Measurements from ENCODE around the gene KASH5. TPM values are rescaled to one million over a fixed set of nuclear protein-coding genes. Genes with fewer than 3 reads are reported as not detected.
A peak's percentile ranks its signal among the peaks of the same experiment; 100 is the strongest.

The KASH5 gene
- total RNA-seq, 1 experiment from 2014 or later: not detected

DNA sequence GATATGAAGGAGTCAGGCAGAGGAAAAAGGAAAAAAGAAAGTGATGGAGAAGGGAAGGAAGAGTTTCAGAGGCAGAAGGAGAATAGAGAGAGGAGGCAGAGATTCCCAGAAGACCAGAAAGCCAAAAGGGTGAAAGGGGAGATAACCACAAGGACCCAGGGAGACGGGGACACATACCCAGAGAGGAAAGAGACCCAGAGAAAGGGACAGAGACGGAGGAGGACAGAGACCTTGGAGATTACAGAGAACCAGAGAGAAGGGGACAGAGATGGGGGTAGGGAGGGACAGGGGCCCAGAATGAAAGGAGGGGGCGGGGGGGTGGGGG, 33.8 kb downstream of the KASH5 start:
- CTCF ChIA-PET: no interaction called here
- intact Hi-C loops (cut with micrococcal nuclease; ENCODE audit: unreplicated experiment): no loop called here
- peaks cover 5% of the 10 kb centered on the region for H3K36me3 Mint-ChIP-seq (ENCODE audit: insufficient read depth, unreplicated experiment)
- H3K4me3 Mint-ChIP-seq (ENCODE audit: low read depth, unreplicated experiment): no peak overlapping the region
- peaks cover 100% of the 10 kb centered on the region for H3K27me3 Mint-ChIP-seq (ENCODE audit: unreplicated experiment)
- peaks cover 35% of the 10 kb centered on the region for H3K4me1 Mint-ChIP-seq (ENCODE audit: low read depth, unreplicated experiment)
- H3K27ac Mint-ChIP-seq (ENCODE audit: unreplicated experiment): no peak overlapping the region
- TF ChIP-seq, protein P1, sequence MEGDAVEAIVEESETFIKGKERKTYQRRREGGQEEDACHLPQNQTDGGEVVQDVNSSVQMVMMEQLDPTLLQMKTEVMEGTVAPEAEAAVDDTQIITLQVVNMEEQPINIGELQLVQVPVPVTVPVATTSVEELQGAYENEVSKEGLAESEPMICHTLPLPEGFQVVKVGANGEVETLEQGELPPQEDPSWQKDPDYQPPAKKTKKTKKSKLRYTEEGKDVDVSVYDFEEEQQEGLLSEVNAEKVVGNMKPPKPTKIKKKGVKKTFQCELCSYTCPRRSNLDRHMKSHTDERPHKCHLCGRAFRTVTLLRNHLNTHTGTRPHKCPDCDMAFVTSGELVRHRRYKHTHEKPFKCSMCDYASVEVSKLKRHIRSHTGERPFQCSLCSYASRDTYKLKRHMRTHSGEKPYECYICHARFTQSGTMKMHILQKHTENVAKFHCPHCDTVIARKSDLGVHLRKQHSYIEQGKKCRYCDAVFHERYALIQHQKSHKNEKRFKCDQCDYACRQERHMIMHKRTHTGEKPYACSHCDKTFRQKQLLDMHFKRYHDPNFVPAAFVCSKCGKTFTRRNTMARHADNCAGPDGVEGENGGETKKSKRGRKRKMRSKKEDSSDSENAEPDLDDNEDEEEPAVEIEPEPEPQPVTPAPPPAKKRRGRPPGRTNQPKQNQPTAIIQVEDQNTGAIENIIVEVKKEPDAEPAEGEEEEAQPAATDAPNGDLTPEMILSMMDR (IDR thresholded peaks at IDR 0.05; ENCODE audit: unreplicated experiment): no peak
- no peak for DNase-seq
- BruUV-seq (replicated peaks): no TSS peak
- no peaks in the 10 kb centered on the region for H3K9me3 Mint-ChIP-seq (ENCODE audit: low read depth, unreplicated experiment)

DNA sequence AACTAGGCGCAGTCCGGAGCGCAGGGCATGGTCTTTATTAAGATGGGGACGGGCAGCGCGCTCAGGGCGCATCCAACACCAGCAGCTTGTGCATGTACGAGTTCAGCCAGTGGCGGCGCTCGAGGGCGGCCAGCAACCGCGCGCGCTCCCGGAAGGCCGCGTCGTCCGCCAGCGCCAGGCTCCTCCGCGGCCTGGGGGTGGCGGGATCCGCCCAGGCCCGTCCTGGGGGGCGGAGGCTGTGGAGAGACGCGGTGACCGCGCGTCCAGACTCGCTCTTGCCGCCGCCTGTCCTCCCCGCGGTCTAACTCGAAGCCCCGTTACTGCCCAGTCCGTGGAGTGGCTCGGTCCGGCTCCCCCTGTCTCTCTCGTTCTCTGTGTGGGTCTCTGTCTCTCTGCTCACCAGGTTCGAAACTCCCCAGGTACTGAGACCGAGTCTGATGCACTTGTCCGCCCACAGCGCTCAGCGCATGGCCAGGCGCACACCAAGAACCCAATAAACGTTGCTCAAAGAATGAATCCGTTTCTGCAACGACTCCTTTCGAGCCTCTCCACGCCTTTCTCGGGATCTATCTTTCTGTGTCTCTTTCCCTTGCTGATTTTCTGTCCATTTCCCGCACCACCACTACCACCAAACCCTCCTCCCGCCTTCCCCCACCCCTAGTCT, 34.5 kb downstream of the KASH5 start:
- Mint-ChIP-seq H3K4me1 (ENCODE audit: low read depth, unreplicated experiment) (peaks cover 39% of the 10 kb centered on the region), H3K27ac (ENCODE audit: unreplicated experiment) (no peak overlapping the region), H3K27me3 (ENCODE audit: unreplicated experiment) (peaks cover 100% of the 10 kb centered on the region), H3K9me3 (ENCODE audit: low read depth, unreplicated experiment) (no peaks in the 10 kb centered on the region), H3K36me3 (ENCODE audit: insufficient read depth, unreplicated experiment) (peaks cover 5% of the 10 kb centered on the region), H3K4me3 (ENCODE audit: low read depth, unreplicated experiment) (no peak overlapping the region)
- CTCF ChIA-PET: no interaction called here
- BruUV-seq (replicated peaks): no TSS peak
- intact Hi-C loops (cut with micrococcal nuclease; ENCODE audit: unreplicated experiment): no loop called here
- peak; percentile 31 for DNase-seq
- TF ChIP-seq, protein P1 (IDR thresholded peaks at IDR 0.05; ENCODE audit: unreplicated experiment): no peak

DNA sequence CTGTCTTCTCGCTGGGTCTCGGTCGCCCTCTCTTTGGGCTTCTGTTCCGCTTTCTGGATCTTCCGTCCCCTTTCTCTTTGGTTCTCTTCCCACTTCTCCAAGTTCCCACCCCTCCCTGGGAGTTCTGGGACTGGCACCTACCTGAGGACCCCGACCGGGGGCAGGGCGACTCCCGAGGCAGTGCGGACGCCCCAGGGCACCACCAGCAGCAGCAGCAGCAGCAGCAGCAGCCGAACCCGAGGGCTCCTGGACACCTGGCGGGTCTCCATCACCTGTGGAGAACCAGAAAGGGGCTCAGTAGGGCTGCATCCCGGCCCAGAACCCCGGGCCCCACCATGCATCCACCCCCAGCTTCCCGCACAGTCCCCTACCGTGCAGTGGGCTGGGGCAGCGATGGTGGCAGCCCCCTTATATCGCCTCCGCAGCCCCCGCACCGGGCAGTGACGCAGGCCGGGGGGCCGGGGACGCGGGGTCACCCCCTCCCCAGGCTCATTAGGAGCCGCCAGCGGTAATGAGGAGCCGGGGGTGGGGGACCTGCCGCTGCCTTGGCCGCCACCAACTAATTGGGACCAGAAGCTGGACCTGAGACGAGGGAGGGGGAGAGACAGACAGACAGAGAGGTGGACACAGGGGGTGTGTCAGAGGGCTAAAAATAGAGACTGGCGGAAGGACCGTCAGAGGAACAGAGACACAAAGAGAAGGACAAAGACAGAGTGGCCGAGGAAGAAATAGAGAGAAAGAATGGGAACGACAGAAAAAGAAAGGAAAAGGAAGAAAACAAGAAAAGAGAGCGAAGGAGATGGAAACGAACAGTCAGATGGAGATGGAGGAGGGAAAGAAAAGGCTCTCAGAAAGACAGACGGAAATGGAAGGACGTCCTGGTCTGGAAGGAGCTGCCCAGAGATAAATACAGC, 35.3 kb downstream of the KASH5 start, which contains the start of gene PTH2:
PTH2 (minus strand) TSS at position 371 of the 914 bp plus-strand sequence; CDS start at position 269, 102 bp downstream.
- BruUV-seq (replicated peaks): no TSS peak
- Mint-ChIP-seq H3K36me3 (ENCODE audit: insufficient read depth, unreplicated experiment) (peaks cover 5% of the 10 kb centered on the region), H3K27me3 (ENCODE audit: unreplicated experiment) (peaks cover 100% of the 10 kb centered on the region), H3K27ac (ENCODE audit: unreplicated experiment) (no peak within 1 kb of the TSS), H3K4me3 (ENCODE audit: low read depth, unreplicated experiment) (no peak within 1 kb of the TSS), H3K4me1 (ENCODE audit: low read depth, unreplicated experiment) (peaks cover 39% of the 10 kb centered on the region), H3K9me3 (ENCODE audit: low read depth, unreplicated experiment) (no peaks in the 10 kb centered on the region)
- intact Hi-C loops (cut with micrococcal nuclease; ENCODE audit: unreplicated experiment): no loop called here
- TF ChIP-seq, protein P1 (IDR thresholded peaks at IDR 0.05; ENCODE audit: unreplicated experiment): no peak
- CTCF ChIA-PET: interaction anchor here (1.0 kb wide), 1 partner anchor 12 kb away, joined by 3 read pairs; no protein-coding TSS in a partner anchor
- DNase-seq: no peak

DNA sequence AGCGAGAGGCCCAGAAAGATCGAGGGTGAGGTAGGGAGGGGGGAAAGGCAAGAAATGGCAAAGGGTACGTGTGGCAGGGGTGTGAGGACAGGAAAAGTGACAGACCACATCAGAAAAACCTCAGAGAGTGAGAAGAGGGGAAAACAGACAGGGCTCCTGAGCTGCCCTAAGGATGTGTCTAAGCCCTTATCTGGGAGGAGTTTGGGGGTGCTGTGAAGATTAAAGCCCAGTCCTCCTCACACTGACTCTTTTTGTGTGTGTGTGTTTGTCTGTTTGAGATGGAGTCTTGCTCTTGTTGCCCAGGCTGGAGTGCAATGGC, 35.9 kb downstream of the KASH5 start:
- TF ChIP-seq, protein P1 (IDR thresholded peaks at IDR 0.05; ENCODE audit: unreplicated experiment): no peak
- Mint-ChIP-seq H3K9me3 (ENCODE audit: low read depth, unreplicated experiment) (no peaks in the 10 kb centered on the region), H3K27me3 (ENCODE audit: unreplicated experiment) (peaks cover 100% of the 10 kb centered on the region), H3K27ac (ENCODE audit: unreplicated experiment) (no peak overlapping the region), H3K36me3 (ENCODE audit: insufficient read depth, unreplicated experiment) (peaks cover 5% of the 10 kb centered on the region), H3K4me1 (ENCODE audit: low read depth, unreplicated experiment) (peaks cover 39% of the 10 kb centered on the region), H3K4me3 (ENCODE audit: low read depth, unreplicated experiment) (no peak overlapping the region)
- intact Hi-C loops (cut with micrococcal nuclease; ENCODE audit: unreplicated experiment): no loop called here
- DNase-seq: no peak
- BruUV-seq (replicated peaks): no TSS peak
- CTCF ChIA-PET: interaction anchor here (1.0 kb wide), 1 partner anchor 12 kb away, joined by 3 read pairs; no protein-coding TSS in a partner anchor
